ENCODE results near the gene PRSS27.

GRCh38 chr16:2745116-2745890, 25.3 kb upstream of the PRSS27 start:
- no peak for TF ChIP-seq CTCF (conservative IDR thresholded peaks at IDR 0.05)
- no peak for TF ChIP-seq EZH2 (IDR thresholded peaks at IDR 0.05; ENCODE audit: low read depth)

All from PC-9 (cell line).